Karpas-422 (cell line): ENCODE data around the gene TOM1L1. TPM values are rescaled to one million over a fixed set of nuclear protein-coding genes. Genes with fewer than 3 reads are reported as not detected.
A peak's percentile ranks its signal among the peaks of the same experiment; 100 is the strongest.

Source experiments
- DNase-seq: peaks from one replicate; pipeline ENCODE4 v3.0.0-alpha.2; 2015
- H2AFZ ChIP-seq: fragments of 200-600 bp; sonication (generic); 2 replicates; pipeline ENCODE4 v1.6.1; 2014; ENCODE audit warnings: antibody characterized with exemption, low read length, mixed read lengths
- H3K27ac ChIP-seq: fragments of 200-600 bp; sonication (generic); 2 replicates; pipeline ENCODE4 v1.5.1; 2014; ENCODE audit warnings: mild to moderate bottlenecking, low read length, moderate library complexity
- H3K27me3 ChIP-seq: fragments of 200-600 bp; sonication (generic); 2 replicates; pipeline ENCODE4 v1.6.1; 2014; ENCODE audit warnings: low read length, mixed read lengths
- H3K36me3 ChIP-seq: fragments of 200-600 bp; sonication (generic); 2 replicates; pipeline ENCODE4 v1.6.1; 2014; ENCODE audit warnings: low read length, mixed read lengths; ENCODE audit not compliant: insufficient read depth
- H3K4me1 ChIP-seq: fragments of 200-600 bp; sonication (generic); 2 replicates; pipeline ENCODE4 v1.6.1; 2014; ENCODE audit warnings: mild to moderate bottlenecking, low read length, mixed read lengths
- H3K4me2 ChIP-seq: fragments of 200-600 bp; sonication (generic); 2 replicates; pipeline ENCODE4 v1.6.1; 2014; ENCODE audit warnings: low read length, low read depth, mild to moderate bottlenecking; ENCODE audit not compliant: poor library complexity, severe bottlenecking
- H3K4me3 ChIP-seq: fragments of 200-600 bp; sonication (generic); 2 replicates; pipeline ENCODE4 v1.5.1; 2014; ENCODE audit warnings: mild to moderate bottlenecking, antibody characterized with exemption, low read length, mixed read lengths
- H3K79me2 ChIP-seq: fragments of 200-600 bp; sonication (generic); 2 replicates; pipeline ENCODE4 v1.6.1; 2014; ENCODE audit warnings: mild to moderate bottlenecking, low read length, mixed read lengths
- H3K9ac ChIP-seq: fragments of 200-600 bp; sonication (generic); 2 replicates; pipeline ENCODE4 v1.6.0; 2014; ENCODE audit warnings: low read length
- H3K9me2 ChIP-seq: fragments of 200-600 bp; sonication (generic), shearing (Covaris generic); replicated peaks from 2 replicates; pipeline ENCODE4 v1.6.0; 2014; ENCODE audit warnings: mild to moderate bottlenecking, low read length, moderate library complexity; ENCODE audit not compliant: insufficient read depth
- H3K9me3 ChIP-seq: fragments of 300-700, 200-600 bp; sonication (generic); 2 replicates; pipeline ENCODE4 v1.6.1; 2014; ENCODE audit warnings: low read length, mixed read lengths
- H4K20me1 ChIP-seq: fragments of 200-600 bp; sonication (generic); 2 replicates; pipeline ENCODE4 v1.6.1; 2014; ENCODE audit warnings: mild to moderate bottlenecking, antibody characterized with exemption, low read length, low read depth; ENCODE audit not compliant: insufficient read depth
- total RNA-seq: library from RNA; depleted of rRNA; stranded (reverse); fragments of >200 nt; shearing (Covaris generic); gene quantifications from 2 replicates; pipeline ENCODE4 v1.2.3, GENCODE V29; 2014; ENCODE audit warnings: low replicate concordance

The TOM1L1 gene
- total RNA-seq, 1 experiment from 2014 or later, result not detected

- H3K4me2 ChIP-seq, result no peak overlapping the region
- no peak overlapping the region for H3K9ac ChIP-seq
- no peaks in the 10 kb centered on the region for H3K27me3 ChIP-seq
- DNase-seq, result no peak
- H3K36me3 ChIP-seq, result no peaks in the 10 kb centered on the region
- no peak overlapping the region for H3K27ac ChIP-seq
- H3K9me2 ChIP-seq, result no peaks in the 10 kb centered on the region
- no peaks in the 10 kb centered on the region for H3K79me2 ChIP-seq
- H3K4me1 ChIP-seq, result no peaks in the 10 kb centered on the region
- no peaks in the 10 kb centered on the region for H4K20me1 ChIP-seq
- H3K9me3 ChIP-seq, result no peaks in the 10 kb centered on the region
- no peak overlapping the region for H2AFZ ChIP-seq
- no peak overlapping the region for H3K4me3 ChIP-seq
Observed at GRCh38 chr17:54945231-54945630, 44.6 kb downstream of the TOM1L1 start.

- Histone ChIP-seq H3K9ac (no peak overlapping the region), H3K4me1 (no peaks in the 10 kb centered on the region), H3K9me2 (no peaks in the 10 kb centered on the region), H2AFZ (no peak overlapping the region), H3K4me2 (no peak overlapping the region), H3K9me3 (no peaks in the 10 kb centered on the region), H4K20me1 (no peaks in the 10 kb centered on the region), H3K4me3 (no peak overlapping the region), H3K27me3 (no peaks in the 10 kb centered on the region), H3K79me2 (no peaks in the 10 kb centered on the region), H3K36me3 (no peaks in the 10 kb centered on the region), H3K27ac (no peak overlapping the region)
- no peak for DNase-seq
Observed at GRCh38 chr17:54945671-54946070, 45.0 kb downstream of the TOM1L1 start.

- no peaks in the 10 kb centered on the region for H3K27me3 ChIP-seq
- H3K9me3 ChIP-seq, result no peaks in the 10 kb centered on the region
- no peaks in the 10 kb centered on the region for H3K79me2 ChIP-seq
- no peak for DNase-seq
- no peak overlapping the region for H3K27ac ChIP-seq
- H4K20me1 ChIP-seq, result no peaks in the 10 kb centered on the region
- no peak overlapping the region; the same call in 1 of the 2 replicates for H2AFZ ChIP-seq
- H3K36me3 ChIP-seq, result no peaks in the 10 kb centered on the region
- H3K4me3 ChIP-seq, result no peak overlapping the region
- no peaks in the 10 kb centered on the region for H3K4me1 ChIP-seq
- no peaks in the 10 kb centered on the region for H3K9me2 ChIP-seq
- H3K9ac ChIP-seq, result no peak overlapping the region
- no peak overlapping the region for H3K4me2 ChIP-seq
Observed at GRCh38 chr17:54947396-54947795, 46.7 kb downstream of the TOM1L1 start.

GRCh38 chr17:54948380-54948779, 47.7 kb downstream of the TOM1L1 start:
- Histone ChIP-seq H3K27ac (no peak overlapping the region), H3K36me3 (no peaks in the 10 kb centered on the region), H3K4me1 (no peaks in the 10 kb centered on the region), H3K79me2 (no peaks in the 10 kb centered on the region), H4K20me1 (no peaks in the 10 kb centered on the region), H3K4me3 (no peak overlapping the region), H3K27me3 (no peaks in the 10 kb centered on the region), H3K4me2 (no peak overlapping the region), H3K9me3 (no peaks in the 10 kb centered on the region), H2AFZ (no peak overlapping the region), H3K9me2 (no peaks in the 10 kb centered on the region), H3K9ac (no peak overlapping the region)
- DNase-seq, result no peak

- H3K9me2 ChIP-seq, result no peaks in the 10 kb centered on the region
- H3K36me3 ChIP-seq, result no peaks in the 10 kb centered on the region
- no peaks in the 10 kb centered on the region for H3K79me2 ChIP-seq
- DNase-seq, result no peak
- no peak overlapping the region for H3K27ac ChIP-seq
- H3K4me1 ChIP-seq, result no peaks in the 10 kb centered on the region
- H3K4me2 ChIP-seq, result no peak overlapping the region
- no peak overlapping the region for H3K9ac ChIP-seq
- no peak overlapping the region for H3K4me3 ChIP-seq
- H3K27me3 ChIP-seq, result no peaks in the 10 kb centered on the region
- no peaks in the 10 kb centered on the region for H4K20me1 ChIP-seq
- no peaks in the 10 kb centered on the region for H3K9me3 ChIP-seq
- H2AFZ ChIP-seq, result no peak overlapping the region
Observed at GRCh38 chr17:54950116-54950515, 49.5 kb downstream of the TOM1L1 start.

- Histone ChIP-seq H3K9ac (no peak overlapping the region), H3K9me3 (no peaks in the 10 kb centered on the region), H3K4me3 (no peak overlapping the region), H4K20me1 (no peaks in the 10 kb centered on the region), H3K79me2 (no peaks in the 10 kb centered on the region), H3K9me2 (no peaks in the 10 kb centered on the region), H2AFZ (no peak overlapping the region), H3K27ac (no peak overlapping the region), H3K27me3 (no peaks in the 10 kb centered on the region), H3K4me1 (no peaks in the 10 kb centered on the region), H3K36me3 (no peaks in the 10 kb centered on the region), H3K4me2 (no peak overlapping the region)
- no peak for DNase-seq
Observed at GRCh38 chr17:54951286-54951685, 50.6 kb downstream of the TOM1L1 start.

GRCh38 chr17:54956791-54957190, 56.1 kb downstream of the TOM1L1 start:
- no peak overlapping the region for H3K4me3 ChIP-seq
- H3K79me2 ChIP-seq, result no peaks in the 10 kb centered on the region
- H2AFZ ChIP-seq, result no peak overlapping the region
- H4K20me1 ChIP-seq, result no peaks in the 10 kb centered on the region
- no peak overlapping the region for H3K9ac ChIP-seq
- H3K9me3 ChIP-seq, result no peaks in the 10 kb centered on the region
- DNase-seq, result no peak
- H3K9me2 ChIP-seq, result no peaks in the 10 kb centered on the region
- H3K4me1 ChIP-seq, result peaks cover 10% of the 10 kb centered on the region
- no peak overlapping the region for H3K27ac ChIP-seq
- no peak overlapping the region for H3K4me2 ChIP-seq
- peaks cover 22% of the 10 kb centered on the region for H3K36me3 ChIP-seq
- no peaks in the 10 kb centered on the region for H3K27me3 ChIP-seq

- Histone ChIP-seq H3K4me1 (peaks cover 51% of the 10 kb centered on the region), H3K27me3 (no peaks in the 10 kb centered on the region), H3K4me2 (peak overlapping the region; percentile 98), H3K27ac (no peak overlapping the region; the same call in 1 of the 2 replicates), H2AFZ (peak overlapping the region; percentile 89; the same call in 1 of the 2 replicates), H3K9me2 (no peaks in the 10 kb centered on the region), H4K20me1 (peaks cover 1% of the 10 kb centered on the region), H3K9ac (peak overlapping the region; percentile 92), H3K4me3 (peak overlapping the region; percentile 96), H3K36me3 (peaks cover 22% of the 10 kb centered on the region; the same call in 1 of the 2 replicates), H3K79me2 (peaks cover 49% of the 10 kb centered on the region), H3K9me3 (no peaks in the 10 kb centered on the region)
- peak; percentile 73 for DNase-seq
Observed at GRCh38 chr17:54967621-54968261, 67.1 kb downstream of the TOM1L1 start.
